Pancreas (tissue), 10 donors: ENCODE results near the gene CTIF. TPM values are rescaled to one million over a fixed set of nuclear protein-coding genes. Genes with fewer than 3 reads are reported as not detected.
A peak's percentile ranks its signal among the peaks of the same experiment; 100 is the strongest.

ENCODE experiments used
- ATAC-seq, 4 donors: fragments of 200-7000 bp; cut with Tn5 transposase; one replicate each; pipeline versions ENCODE4 v1.8.0 to v1.9.1; 2020; ENCODE audit warnings: mild to moderate bottlenecking in 4 of 4, moderate library complexity in 4 of 4
- DNase-seq, 6 donors: peaks; one replicate each; pipeline ENCODE4 v3.0.0-alpha.2; 2020
- FAIRE-seq: peaks from 2 replicates; lab custom pipeline; 2012; peaks lifted over from hg19 to GRCh38; lab: Jason Lieb, UNC
- H3K27ac ChIP-seq, 4 donors: fragments of 200-600 bp; sonication (generic); 1 replicate in 3 of 4; 2 replicates in 1 of 4; pipeline versions ENCODE4 v1.5.0 to v1.8.0; 2020
- H3K27me3 ChIP-seq, 4 donors: fragments of 200-600 bp; one replicate each; pipeline ENCODE4 v1.8.0; 2021
- H3K36me3 ChIP-seq, 3 donors: fragments of 200-600 bp; sonication (generic) in 1 of 3; one replicate each; pipeline versions ENCODE4 v1.5.0 to v1.8.0; 2020 to 2021
- H3K4me1 ChIP-seq, 3 donors: fragments of 200-600 bp; one replicate each; pipeline ENCODE4 v1.8.0; 2021
- H3K4me3 ChIP-seq, 4 donors: fragments of 200-600 bp; sonication (generic) in 2 of 4; one replicate each; pipeline versions ENCODE4 v1.5.0 to v1.8.0; 2020 to 2021
- H3K9me3 ChIP-seq, 4 donors: fragments of 200-600 bp; one replicate each; pipeline ENCODE4 v1.8.0; 2021
- WGBS, 2 donors: extraction: QIAGEN DNeasy Blood & Tissue Kit; methylation state at CpG; one replicate each; pipeline ENCODE4 v1.1.7; 2013; 5-methylcytosine and 5-hydroxymethylcytosine counted together
- intact Hi-C, 3 donors: fragments of 100-400 bp; cut with DNase I; formaldehyde crosslinking; loops; one replicate each; pipeline versions ENCODE4 v1.11.1 to v1.14.2; 2022
- polyA plus RNA-seq, 2 donors: library from polyadenylated mRNA; stranded (reverse); fragments of 200-250 nt; gene quantifications; one replicate each; pipeline ENCODE4 v1.2.3, GENCODE V29; 2013
- total RNA-seq, 6 donors: library from RNA; stranded (reverse); fragmentation: NEBNext Ultra II Directional in 4 of 6; extraction: Animal tissue kit (Norgen Biotek cat#: 25700) in 4 of 6; gene quantifications; one replicate each; pipeline versions ENCODE4 v1.2.1 to v1.2.4, GENCODE V29; 2021 to 2023
- TF ChIP-seq, protein P1 (sequence below), 4 donors: fragments of 200-600 bp; sonication (generic) in 3 of 4; IDR thresholded peaks; one replicate each; pipeline versions ENCODE4 v1.5.0 to v1.8.0; 2021; ENCODE audit warnings: antibody characterized with exemption in 4 of 4
- donor health status: healthy with polysubstance abuse.
- donor health status: DM: no; HTN: no; CAD: no; lungs with moderate emphysema.
- donor health status: DM: no; HTN: no; CAD: no.
- donor health status: control.
- donor health status: control.
- donor health status: Bipolar disorder and iron deficiency.
- donor health status: DM: yes; HTN: yes; CAD: no.
- donor health status: DM: no; HTN: no; CAD: no.
- donor health status: DM: no; HTN: no; CAD: no.
- donor health status: DM: yes; HTN: yes; CAD: no.

CTIF gene
- total and polyA plus RNA-seq, 8 donors = 15.1 to 27.4 (median 16.7) TPM

DNA sequence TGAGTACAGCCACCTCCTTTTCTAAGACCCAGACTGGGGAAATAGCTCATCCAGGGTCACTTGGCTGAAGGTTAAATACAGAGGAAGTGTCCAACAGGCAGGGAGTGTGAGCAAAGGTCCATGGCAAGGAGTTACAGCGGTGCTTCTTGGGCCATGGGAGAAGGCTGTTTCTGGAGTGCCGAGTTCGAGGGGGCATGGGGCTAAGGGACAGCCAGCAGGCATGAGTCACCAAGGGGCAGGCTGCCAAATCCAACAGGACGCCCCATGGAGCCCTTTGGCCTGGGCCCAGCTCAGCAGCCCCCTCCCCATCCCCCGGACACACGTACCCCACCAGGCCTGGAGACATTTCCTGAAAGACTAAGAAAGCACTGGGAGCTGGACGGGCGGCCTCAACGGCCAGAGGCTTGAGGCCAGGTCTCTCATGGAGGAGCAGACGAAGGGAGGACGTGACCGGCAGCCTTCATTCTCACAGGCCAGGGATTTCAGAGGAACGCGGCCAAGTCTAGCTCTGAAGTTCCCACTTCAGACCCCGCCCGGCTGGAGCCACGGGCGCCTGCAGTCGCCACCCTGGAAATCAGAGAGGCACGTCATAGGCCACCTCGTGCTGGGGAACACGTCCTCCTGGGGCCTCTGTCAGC is 251.5 kb downstream of the CTIF start:
- Histone ChIP-seq H3K27ac (peak overlapping the region in 2 of 4 donors; percentile 5 to 19), H3K4me1 (no peaks in the 10 kb centered on the region), H3K4me3 (no peak overlapping the region), H3K9me3 (no peaks in the 10 kb centered on the region), H3K27me3 (no peaks in the 10 kb centered on the region), H3K36me3 (no peaks in the 10 kb centered on the region)
- intact Hi-C loops = no loop called here
- WGBS, 2 donors = 86 to 90% methylated on average over 22 of the region's 22 CpGs
- DNase-seq (peak in 4 of 6 donors; percentile 45 to 59 (median 54)), FAIRE-seq (no peak), ATAC-seq (peak in 3 of 4 donors; percentile 43 to 69 (median 62))
- TF ChIP-seq, protein P1, sequence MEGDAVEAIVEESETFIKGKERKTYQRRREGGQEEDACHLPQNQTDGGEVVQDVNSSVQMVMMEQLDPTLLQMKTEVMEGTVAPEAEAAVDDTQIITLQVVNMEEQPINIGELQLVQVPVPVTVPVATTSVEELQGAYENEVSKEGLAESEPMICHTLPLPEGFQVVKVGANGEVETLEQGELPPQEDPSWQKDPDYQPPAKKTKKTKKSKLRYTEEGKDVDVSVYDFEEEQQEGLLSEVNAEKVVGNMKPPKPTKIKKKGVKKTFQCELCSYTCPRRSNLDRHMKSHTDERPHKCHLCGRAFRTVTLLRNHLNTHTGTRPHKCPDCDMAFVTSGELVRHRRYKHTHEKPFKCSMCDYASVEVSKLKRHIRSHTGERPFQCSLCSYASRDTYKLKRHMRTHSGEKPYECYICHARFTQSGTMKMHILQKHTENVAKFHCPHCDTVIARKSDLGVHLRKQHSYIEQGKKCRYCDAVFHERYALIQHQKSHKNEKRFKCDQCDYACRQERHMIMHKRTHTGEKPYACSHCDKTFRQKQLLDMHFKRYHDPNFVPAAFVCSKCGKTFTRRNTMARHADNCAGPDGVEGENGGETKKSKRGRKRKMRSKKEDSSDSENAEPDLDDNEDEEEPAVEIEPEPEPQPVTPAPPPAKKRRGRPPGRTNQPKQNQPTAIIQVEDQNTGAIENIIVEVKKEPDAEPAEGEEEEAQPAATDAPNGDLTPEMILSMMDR (IDR thresholded peaks at IDR 0.05) = no peak

DNA sequence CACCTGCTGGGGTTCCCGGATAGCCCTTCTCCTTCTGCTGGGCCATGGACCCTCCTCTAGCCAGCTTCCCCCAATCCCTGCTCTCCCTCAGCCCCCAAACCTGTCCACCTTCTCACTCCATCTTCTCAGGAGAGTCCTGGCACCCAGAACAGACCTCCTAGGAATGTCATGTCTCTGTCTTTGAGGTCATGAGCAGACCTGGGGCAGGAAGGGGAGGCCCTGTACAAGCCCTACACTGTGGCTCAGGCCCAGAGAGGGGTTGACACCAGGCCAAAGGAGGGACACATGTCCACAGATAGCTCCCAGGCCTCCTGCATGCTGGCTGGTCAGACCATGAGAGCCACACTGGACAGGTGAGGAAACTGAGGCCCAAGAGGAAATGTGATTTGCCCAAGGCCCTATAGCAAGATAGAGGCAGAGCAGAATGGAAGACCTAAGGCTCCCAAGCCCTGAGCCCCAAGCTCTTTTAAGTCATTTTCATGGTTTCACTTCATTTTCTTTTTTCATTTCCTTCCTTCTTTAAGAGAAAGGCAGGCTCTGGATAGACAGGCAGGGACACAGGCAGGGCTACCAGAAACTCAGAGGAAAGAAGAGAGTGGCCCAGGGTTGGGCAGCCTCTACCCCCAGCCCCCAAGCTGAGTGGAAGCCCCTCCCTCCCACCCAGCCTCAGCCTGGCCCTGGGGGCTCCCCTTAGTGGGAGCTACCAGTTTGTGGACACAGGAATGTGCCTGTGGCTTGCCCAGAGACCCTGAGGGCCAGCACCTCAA is 252.2 kb downstream of the CTIF start:
- no peaks in the 10 kb centered on the region for H3K27me3 ChIP-seq
- peak in 1 of 4 donors; percentile 56 for ATAC-seq
- TF ChIP-seq, protein P1 (IDR thresholded peaks at IDR 0.05) = no peak
- WGBS, 2 donors = 89 to 100% methylated on average over 1 of the region's 1 CpG
- DNase-seq = peak in 2 of 6 donors; percentile 29 to 44
- no peak for FAIRE-seq
- no peak overlapping the region for H3K4me3 ChIP-seq
- intact Hi-C loops = no loop called here
- peak overlapping the region in 2 of 4 donors; percentile 5 to 19 for H3K27ac ChIP-seq
- no peaks in the 10 kb centered on the region for H3K36me3 ChIP-seq
- no peaks in the 10 kb centered on the region for H3K9me3 ChIP-seq
- H3K4me1 ChIP-seq = no peaks in the 10 kb centered on the region

DNA sequence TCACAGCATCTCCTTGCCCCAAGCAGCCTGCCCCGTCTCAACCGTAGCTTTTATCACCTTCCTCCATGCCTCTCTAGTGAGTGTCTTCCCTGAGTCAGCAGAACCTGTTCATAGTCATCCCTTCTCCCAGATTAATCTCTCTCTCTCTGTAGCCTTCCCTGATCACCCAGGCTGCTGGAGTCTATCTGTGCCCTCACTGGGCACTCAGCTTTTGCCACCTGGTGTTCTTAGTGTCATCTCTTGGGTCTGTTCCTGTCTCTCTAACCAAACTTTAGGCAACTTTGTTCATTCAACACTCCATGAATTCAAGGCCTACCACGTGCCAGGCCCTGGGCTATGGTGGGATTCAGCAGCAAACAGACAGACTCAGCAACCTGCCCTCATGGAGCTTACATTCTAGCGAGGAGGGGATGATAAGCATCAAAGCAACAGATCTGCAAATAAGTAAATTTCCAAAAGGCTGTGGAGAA is 252.8 kb downstream of the CTIF start:
- intact Hi-C loops = no loop called here
- ATAC-seq (no peak), DNase-seq (peak in 1 of 6 donors; percentile 14), FAIRE-seq (no peak)
- H3K9me3 ChIP-seq = no peaks in the 10 kb centered on the region
- no peaks in the 10 kb centered on the region for H3K4me1 ChIP-seq
- 92 to 97% methylated on average over 4 of the region's 4 CpGs for WGBS, 2 donors
- no peaks in the 10 kb centered on the region for H3K36me3 ChIP-seq
- H3K4me3 ChIP-seq = no peak overlapping the region
- TF ChIP-seq, protein P1 (IDR thresholded peaks at IDR 0.05) = no peak
- no peak overlapping the region for H3K27ac ChIP-seq
- H3K27me3 ChIP-seq = no peaks in the 10 kb centered on the region

DNA sequence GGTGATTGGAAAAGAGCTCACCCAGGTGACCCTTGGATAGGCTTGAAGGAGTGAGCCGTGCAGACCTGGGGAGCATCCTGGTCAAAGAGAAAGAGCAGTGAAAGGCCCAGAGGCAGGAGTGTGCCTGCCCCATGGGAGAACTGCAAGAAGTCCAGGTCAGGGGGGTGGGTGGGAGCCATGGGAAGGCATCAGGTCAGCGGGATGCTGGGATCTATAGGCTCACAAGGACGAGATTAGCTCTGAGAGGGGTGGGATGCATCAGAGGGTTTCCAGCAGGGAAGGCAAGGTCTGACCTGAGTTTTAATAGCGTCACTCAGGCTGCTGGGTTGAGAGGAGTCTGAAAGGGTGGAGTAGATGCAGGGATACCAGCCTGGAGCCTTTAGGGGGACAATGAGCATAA is 253.3 kb downstream of the CTIF start:
- WGBS, 2 donors = 95 to 96% methylated on average over 4 of the region's 4 CpGs
- H3K9me3 ChIP-seq = no peaks in the 10 kb centered on the region
- no peak for FAIRE-seq
- TF ChIP-seq, protein P1 (IDR thresholded peaks at IDR 0.05) = no peak
- no peak overlapping the region for H3K27ac ChIP-seq
- ATAC-seq = no peak
- H3K27me3 ChIP-seq = no peaks in the 10 kb centered on the region
- intact Hi-C loops = no loop called here
- no peaks in the 10 kb centered on the region for H3K4me1 ChIP-seq
- no peak for DNase-seq
- no peak overlapping the region for H3K4me3 ChIP-seq
- H3K36me3 ChIP-seq = no peaks in the 10 kb centered on the region
